Stromal cell of bone marrow (primary cell): ENCODE measurements around the gene LETM1.

Experiments
- DNase-seq: peaks from one replicate; pipeline ENCODE4 v3.0.0-alpha.2; 2012; ENCODE audit warnings: low read depth

Gene LETM1

DNA sequence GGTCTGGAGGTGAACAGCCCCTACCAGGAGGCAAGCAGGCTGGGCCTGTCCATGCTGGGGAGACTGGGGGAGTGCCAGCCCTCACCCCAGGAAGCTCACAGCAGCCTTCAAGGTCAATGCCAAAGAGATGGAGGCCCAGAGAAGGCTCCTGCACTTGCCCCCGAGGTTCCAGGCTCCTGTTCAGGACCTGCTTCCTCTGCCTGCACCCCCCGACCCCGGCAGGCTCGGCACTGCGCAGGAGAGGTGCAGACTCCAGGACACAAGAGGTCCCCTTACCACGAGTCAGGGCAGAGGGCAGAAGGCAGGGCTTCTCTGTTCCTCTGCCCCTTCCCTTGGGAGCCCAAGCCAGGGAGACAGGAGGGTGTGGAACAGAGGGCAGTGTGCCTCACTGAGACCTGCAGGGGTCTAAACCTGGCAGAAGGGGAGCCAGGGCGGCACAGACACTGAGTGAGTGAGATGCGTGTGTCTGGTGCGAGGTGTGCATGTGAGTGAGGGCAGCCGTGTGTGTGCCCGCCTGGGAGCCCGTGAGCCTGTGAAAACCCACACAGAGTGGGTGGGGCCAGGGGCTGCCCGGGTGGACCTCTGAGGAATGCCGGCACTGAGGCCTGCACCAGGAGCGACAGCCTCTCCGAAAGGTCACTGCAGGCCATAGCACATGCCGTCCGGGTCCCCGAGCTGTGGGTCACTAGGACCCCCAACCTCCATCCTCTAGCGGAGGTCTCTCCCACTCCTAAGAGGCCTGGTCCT, 93.5 kb downstream of the LETM1 start:
- DNase-seq: no peak
